GM18867 (cell line): ENCODE results near the gene AVL9.
"Not testable (repeated sequence)": the region's sequence is repeated elsewhere in the genome, so short reads cannot be mapped to it uniquely, and the experiment has no call there.

Experiments
- ATAC-seq: cut with Tn5 transposase; IDR thresholded peaks from one replicate; pipeline ENCODE4 v1.9.1; 2021; ENCODE audit warnings: mild to moderate bottlenecking, moderate library complexity; ENCODE audit not compliant: unreplicated experiment

The AVL9 gene

DNA sequence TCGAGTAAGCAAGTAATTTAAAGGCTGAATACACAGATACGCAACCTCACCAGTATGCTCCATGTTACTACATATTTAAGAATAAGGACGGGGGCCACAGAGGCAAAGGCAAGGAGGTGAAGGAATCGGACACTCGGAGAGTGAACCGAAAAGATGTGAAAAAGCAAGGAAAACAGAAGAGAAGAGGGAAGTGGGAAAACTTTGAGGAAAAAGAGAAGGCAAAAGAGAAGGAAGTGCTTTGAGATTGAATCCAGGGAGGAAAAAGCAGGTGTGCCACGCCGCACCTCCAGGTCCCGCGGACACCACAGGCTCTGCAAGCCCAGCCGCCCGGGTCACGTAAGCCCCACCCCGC is 367 bp upstream of the AVL9 start:
- peak; percentile 4 for ATAC-seq

- no peak for ATAC-seq
Measured at GRCh38 chr7:32496052-32496813, 944 bp downstream of the AVL9 start.

DNA sequence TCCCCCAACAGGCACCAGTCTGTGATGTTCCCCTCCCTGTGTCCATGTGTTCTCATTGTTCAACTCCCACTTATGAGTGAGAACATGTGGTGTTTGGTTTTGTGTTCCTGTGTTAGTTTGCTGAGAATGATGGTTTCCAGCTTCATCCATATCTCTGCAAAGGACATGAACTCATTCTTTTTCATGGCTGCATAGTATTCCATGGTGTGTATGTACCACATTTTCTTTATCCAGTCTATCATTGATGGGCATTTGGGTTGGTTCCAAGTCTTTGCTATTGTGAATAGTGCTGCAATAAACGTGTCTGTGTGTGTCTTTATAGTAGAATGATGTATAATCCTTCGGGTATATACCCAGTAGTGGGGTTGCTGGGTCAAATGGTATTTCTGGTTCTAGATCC is 4.5 kb downstream of the AVL9 start:
- not testable (repeated sequence) for ATAC-seq

GRCh38 chr7:32500216-32500615 is 4.9 kb downstream of the AVL9 start:
- not testable (repeated sequence) for ATAC-seq

GRCh38 chr7:32500922-32501341 is 5.6 kb downstream of the AVL9 start:
- ATAC-seq: peak; percentile 65

- no peak for ATAC-seq
Measured at GRCh38 chr7:32501522-32501921, 6.2 kb downstream of the AVL9 start.

DNA sequence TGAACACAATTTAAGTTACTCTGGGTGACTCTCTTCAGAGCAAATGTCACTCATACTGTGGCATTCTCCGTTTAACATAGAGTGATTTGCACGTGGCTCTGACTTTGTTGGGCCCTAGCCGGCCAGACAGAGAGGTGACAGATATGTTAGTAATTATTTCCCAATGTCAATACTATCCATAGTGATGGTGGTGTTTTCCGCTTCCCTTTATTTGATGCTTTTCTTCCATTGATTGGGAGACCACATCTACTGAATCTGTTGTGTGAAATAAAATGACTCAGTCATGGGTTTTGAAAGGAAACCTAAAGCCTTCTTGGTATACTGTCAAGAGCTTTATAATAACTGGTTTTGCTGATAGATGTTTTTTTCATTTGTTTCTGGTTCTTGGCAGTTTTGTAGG is 7.4 kb downstream of the AVL9 start:
- ATAC-seq: no peak

DNA sequence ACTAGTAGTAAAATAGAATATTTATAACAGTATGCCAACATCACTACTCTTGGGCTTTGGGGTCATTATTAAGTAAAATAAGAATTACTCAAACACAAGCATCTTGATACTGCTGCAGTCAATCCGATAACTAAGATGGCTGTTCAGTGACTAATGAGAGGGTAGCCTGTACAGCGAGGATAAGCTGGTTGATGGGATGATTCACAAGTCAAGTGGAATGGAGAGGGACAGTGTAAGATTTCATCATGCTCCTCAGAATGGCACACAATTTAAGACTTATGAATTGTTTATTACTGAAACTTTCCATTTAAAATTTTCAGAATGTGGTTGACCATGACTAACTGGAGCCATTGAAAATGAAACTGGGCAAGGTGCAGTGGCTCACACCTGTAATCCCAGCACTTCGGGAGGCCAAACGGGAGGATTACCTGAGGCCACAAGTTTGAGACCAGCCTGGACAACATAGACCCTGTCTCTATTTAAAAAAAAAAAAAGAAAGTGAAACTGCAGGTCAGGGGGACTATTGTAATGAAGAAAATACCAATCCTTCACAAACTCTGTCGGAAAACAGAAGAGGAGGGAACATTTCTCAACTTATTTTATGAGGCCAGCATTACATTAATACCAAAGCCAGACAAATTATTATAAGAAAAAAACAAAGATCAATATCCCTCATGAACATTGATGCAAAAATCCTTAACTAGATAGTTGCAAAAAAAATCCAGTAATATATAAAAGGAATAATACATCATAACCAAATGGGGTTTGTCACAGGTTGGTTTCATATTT is 11.2 kb downstream of the AVL9 start:
- no peak for ATAC-seq

- ATAC-seq: no peak
Measured at GRCh38 chr7:32507414-32507813, 12.1 kb downstream of the AVL9 start.

- no peak for ATAC-seq
Measured at GRCh38 chr7:32511791-32512190, 16.5 kb downstream of the AVL9 start.

- ATAC-seq: no peak
Measured at GRCh38 chr7:32513210-32513609, 17.9 kb downstream of the AVL9 start.

DNA sequence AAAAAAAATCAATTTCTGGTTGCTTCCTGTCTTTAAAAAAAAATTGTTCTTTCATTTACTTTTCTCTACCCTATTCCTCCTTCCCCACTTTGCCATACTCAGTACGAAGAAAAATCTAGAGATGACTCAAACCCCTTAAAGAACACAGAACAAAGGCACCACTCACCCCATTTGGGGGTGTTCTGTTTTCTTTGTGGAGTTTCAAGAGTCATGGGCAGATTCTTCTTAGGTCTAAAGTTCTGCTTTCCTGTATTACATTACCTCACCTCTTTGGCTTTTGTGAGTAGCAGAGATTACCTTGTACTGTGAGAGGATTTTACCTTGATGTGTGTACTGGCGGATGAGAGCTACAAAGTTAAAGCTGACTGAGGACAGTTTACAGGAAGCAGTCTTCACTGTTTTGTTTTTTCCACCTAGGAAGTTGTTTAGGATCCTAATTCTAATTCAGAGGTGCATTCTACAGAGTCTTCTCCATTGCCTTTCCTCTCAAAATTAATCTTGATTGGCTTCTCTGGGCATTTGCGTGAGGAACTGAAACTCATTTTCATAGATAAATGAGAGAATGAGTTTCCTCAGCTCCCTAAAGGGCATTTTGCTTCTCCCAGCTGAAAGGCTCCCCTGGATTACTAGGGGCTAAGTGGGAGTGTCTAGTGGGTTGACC is 20.7 kb downstream of the AVL9 start:
- peak; percentile 73 for ATAC-seq

DNA sequence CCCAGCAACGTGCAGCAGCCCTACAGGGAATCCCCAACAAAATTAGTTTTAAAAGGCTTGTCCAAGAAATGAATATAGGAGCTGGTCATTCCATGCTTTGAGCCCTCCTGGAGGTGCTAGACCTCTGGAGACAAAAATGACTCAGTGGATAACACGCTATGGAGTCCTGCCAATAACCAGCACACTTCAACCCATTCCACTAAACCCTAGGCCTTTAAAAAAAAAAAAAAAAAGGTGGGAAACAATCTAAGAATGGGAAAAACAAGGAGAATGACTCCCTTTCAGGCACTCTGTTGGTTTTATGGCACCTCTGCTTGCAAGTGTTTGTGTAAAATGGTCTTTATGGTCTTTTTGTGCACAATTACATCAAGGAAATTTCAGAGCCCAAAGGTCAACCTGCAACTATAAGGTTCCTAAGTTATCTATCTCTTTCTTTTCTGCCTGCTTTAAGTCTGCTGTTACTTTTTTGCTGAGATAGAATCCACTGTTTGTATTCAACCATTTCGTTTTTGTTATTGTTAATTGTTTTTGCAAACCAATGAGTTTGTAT is 21.3 kb downstream of the AVL9 start:
- no peak for ATAC-seq

GRCh38 chr7:32518534-32519140 is 23.3 kb downstream of the AVL9 start:
- ATAC-seq: no peak

DNA sequence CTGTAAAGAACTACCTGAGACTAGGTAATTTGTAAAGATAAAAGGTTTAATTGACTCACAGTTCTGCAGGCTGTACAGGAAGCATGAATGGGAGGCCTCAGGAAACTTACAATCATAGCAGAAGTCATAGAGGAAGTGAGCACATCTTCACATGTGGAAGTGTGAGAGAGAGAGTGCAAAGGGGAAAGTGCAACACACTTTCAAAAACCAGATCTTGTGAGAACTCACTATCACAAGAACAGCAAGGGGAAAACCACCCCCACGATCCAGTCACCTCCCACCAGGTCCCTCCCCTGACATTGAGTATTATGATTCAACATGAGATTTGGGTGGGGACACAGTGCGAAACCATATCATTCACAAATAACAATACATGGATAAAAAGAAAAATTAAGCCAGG is 24.5 kb downstream of the AVL9 start:
- ATAC-seq: no peak

- ATAC-seq: no peak
Measured at GRCh38 chr7:32522746-32523530, 27.6 kb downstream of the AVL9 start.

- ATAC-seq: no peak
Measured at GRCh38 chr7:32524631-32525030, 29.3 kb downstream of the AVL9 start.

- no peak for ATAC-seq
Measured at GRCh38 chr7:32525839-32526238, 30.6 kb downstream of the AVL9 start.

DNA sequence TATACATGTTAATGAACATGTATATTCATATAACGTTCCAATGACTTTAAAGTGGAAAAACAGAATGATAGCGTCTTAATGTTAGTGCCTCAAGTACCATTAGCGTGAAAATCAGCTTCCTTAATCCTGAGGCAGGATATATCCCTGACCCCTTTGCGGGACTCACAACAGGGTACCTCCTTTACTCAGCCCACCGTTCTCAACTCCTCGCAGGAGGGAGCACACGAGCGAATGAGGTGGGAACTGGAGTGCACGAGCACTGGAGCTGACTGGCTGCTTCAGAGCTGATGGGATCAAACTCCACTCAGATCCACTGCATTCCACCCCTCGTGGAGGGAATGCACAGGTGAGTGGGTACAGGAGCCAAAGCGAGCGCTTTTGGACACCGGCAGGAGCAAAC is 36.1 kb downstream of the AVL9 start:
- ATAC-seq: no peak

- ATAC-seq: no peak
Measured at GRCh38 chr7:32532086-32532485, 36.8 kb downstream of the AVL9 start.
